ENCODE results near the gene SCAF4. TPM values are rescaled to one million over a fixed set of nuclear protein-coding genes. Genes with fewer than 3 reads are reported as not detected.

The SCAF4 gene
- total and polyA plus RNA-seq, 8 donors = 23.9 to 44.1 (median 41.5) TPM

DNA sequence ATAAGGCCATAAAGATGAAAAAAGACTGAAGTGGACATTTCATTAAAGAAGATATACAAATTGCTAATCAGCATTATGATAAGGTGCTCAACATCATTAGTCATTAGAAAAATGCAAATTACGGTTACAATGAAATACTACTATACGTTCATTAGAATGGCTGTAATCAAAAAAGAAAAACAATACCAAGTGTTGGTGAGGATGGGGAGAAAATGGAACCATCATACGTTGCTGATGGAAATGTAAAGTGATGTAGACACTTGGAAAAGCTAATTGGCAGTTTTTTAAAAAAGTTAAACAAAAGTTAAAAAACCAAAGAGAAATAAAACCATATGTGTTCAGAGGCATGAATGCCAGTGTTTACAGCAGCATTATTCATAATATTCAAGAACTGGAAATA is 81.0 kb downstream of the SCAF4 start:
- ATAC-seq (no peak), DNase-seq (no peak)
- intact Hi-C loops (cut with DNase I) = no loop called here
- Histone ChIP-seq H3K4me3 (no peak overlapping the region), H3K36me3 (no peaks in the 10 kb centered on the region), H3K27me3 (no peaks in the 10 kb centered on the region), H3K27ac (no peak overlapping the region), H3K9me3 (no peaks in the 10 kb centered on the region), H3K4me1 (no peaks in the 10 kb centered on the region)
- TF ChIP-seq CTCF (IDR thresholded peaks at IDR 0.05) = no peak

GRCh38 chr21:31647650-31648049 is 84.3 kb downstream of the SCAF4 start:
- no peaks in the 10 kb centered on the region for H3K4me1 ChIP-seq
- ATAC-seq (no peak), DNase-seq (no peak)
- intact Hi-C loops (cut with DNase I) = no loop called here
- no peaks in the 10 kb centered on the region for H3K36me3 ChIP-seq
- TF ChIP-seq CTCF (IDR thresholded peaks at IDR 0.05) = no peak
- H3K4me3 ChIP-seq = no peak overlapping the region
- H3K27me3 ChIP-seq = no peaks in the 10 kb centered on the region
- no peaks in the 10 kb centered on the region for H3K9me3 ChIP-seq
- H3K27ac ChIP-seq = no peak overlapping the region

GRCh38 chr21:31644643-31645042 is 87.3 kb downstream of the SCAF4 start:
- no peak for TF ChIP-seq CTCF (IDR thresholded peaks at IDR 0.05)
- Histone ChIP-seq H3K4me1 (no peaks in the 10 kb centered on the region), H3K27me3 (no peaks in the 10 kb centered on the region), H3K9me3 (no peaks in the 10 kb centered on the region), H3K36me3 (no peaks in the 10 kb centered on the region), H3K4me3 (no peak overlapping the region), H3K27ac (no peak overlapping the region)
- DNase-seq (no peak), ATAC-seq (no peak)
- intact Hi-C loops (cut with DNase I) = no loop called here

GRCh38 chr21:31641416-31641922 is 90.4 kb downstream of the SCAF4 start:
- no peaks in the 10 kb centered on the region for H3K36me3 ChIP-seq
- H3K9me3 ChIP-seq = peaks cover 0 to 9% of the 10 kb centered on the region in 2 donors
- intact Hi-C loops (cut with DNase I) = no loop called here
- H3K4me1 ChIP-seq = no peaks in the 10 kb centered on the region
- no peak overlapping the region for H3K4me3 ChIP-seq
- no peak overlapping the region for H3K27ac ChIP-seq
- DNase-seq (no peak), ATAC-seq (no peak)
- TF ChIP-seq CTCF (IDR thresholded peaks at IDR 0.05) = no peak
- no peaks in the 10 kb centered on the region for H3K27me3 ChIP-seq

DNA sequence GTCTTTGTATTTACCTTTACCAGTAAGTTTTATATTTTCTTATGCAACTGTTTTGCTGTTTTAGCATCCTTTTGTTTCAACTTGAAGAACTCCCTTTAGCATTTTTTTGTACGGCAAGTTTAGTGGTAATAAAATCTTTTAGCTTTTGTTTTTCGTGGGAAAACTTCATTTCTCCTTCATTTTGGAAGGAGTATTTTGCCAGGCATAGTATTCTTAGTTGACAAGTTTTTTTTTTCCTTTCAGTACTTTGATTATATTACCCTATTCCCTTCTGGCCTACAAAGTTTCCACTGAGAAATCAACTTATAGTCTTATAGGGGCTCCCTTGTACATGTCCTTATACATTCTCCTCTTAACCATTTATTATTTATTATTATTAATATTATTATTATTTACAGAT is 95.0 kb downstream of the SCAF4 start:
- H3K9me3 ChIP-seq = peaks cover 0 to 9% of the 10 kb centered on the region in 2 donors
- H3K36me3 ChIP-seq = no peaks in the 10 kb centered on the region
- H3K4me3 ChIP-seq = no peak overlapping the region
- no peak overlapping the region for H3K27ac ChIP-seq
- no peaks in the 10 kb centered on the region for H3K27me3 ChIP-seq
- H3K4me1 ChIP-seq = no peaks in the 10 kb centered on the region
- intact Hi-C loops (cut with DNase I) = no loop called here
- ATAC-seq (no peak), DNase-seq (no peak)
- TF ChIP-seq CTCF (IDR thresholded peaks at IDR 0.05) = no peak
